Measurements from ENCODE around the gene CFHR2.
"Not testable (repeated sequence)": the region's sequence is repeated elsewhere in the genome, so short reads cannot be mapped to it uniquely, and the experiment has no call there.

CFHR2 gene

GRCh38 chr1:196943568-196943967 is at the start of gene CFHR2:
Gene CFHR2 (plus strand): TSS chr1:196943738. CDS start chr1:196943881, 143 bp downstream.
- not testable (repeated sequence) for H3K4me3 ChIP-seq (ENCODE audit: insufficient read depth, low read length, poor library complexity, severe bottlenecking); H3K27me3 ChIP-seq (ENCODE audit: low read length); H4K20me1 ChIP-seq (ENCODE audit: low read depth, low read length); H3K9ac ChIP-seq (ENCODE audit: low read length); H3K27ac ChIP-seq (ENCODE audit: low read depth, low read length); H3F3A ChIP-seq (ENCODE audit: insufficient read depth); H2AFZ ChIP-seq (ENCODE audit: low read depth, low read length, severe bottlenecking); H3K9me3 ChIP-seq (ENCODE audit: insufficient read depth, low read length); H3K4me2 ChIP-seq (ENCODE audit: low read depth, low read length, poor library complexity, severe bottlenecking); H3K36me3 ChIP-seq (ENCODE audit: low read length); H3K79me2 ChIP-seq (ENCODE audit: insufficient read depth, low read length); H3K9me2 ChIP-seq (replicated peaks; ENCODE audit: insufficient read depth, low read length)

- Histone ChIP-seq H3K9me3 (ENCODE audit: insufficient read depth, low read length) (no peaks in the 10 kb centered on the region), H3K27me3 (ENCODE audit: low read length) (no peaks in the 10 kb centered on the region), H3K4me3 (ENCODE audit: insufficient read depth, low read length, poor library complexity, severe bottlenecking) (no peak overlapping the region)
Measured at GRCh38 chr1:196896355-196896754, 47.2 kb upstream of the CFHR2 start.

GRCh38 chr1:196897158-196897828 is 46.2 kb upstream of the CFHR2 start:
- Histone ChIP-seq H3K4me3 (ENCODE audit: insufficient read depth, low read length, poor library complexity, severe bottlenecking) (no peak overlapping the region), H3K27me3 (ENCODE audit: low read length) (no peaks in the 10 kb centered on the region), H4K20me1 (ENCODE audit: low read depth, low read length) (no peaks in the 10 kb centered on the region), H2AFZ (ENCODE audit: low read depth, low read length, severe bottlenecking) (no peak overlapping the region), H3F3A (ENCODE audit: insufficient read depth) (no peaks in the 10 kb centered on the region), H3K9me2 (replicated peaks; ENCODE audit: insufficient read depth, low read length) (no peaks in the 10 kb centered on the region), H3K27ac (ENCODE audit: low read depth, low read length) (no peak overlapping the region), H3K4me2 (ENCODE audit: low read depth, low read length, poor library complexity, severe bottlenecking) (no peak overlapping the region), H3K36me3 (ENCODE audit: low read length) (no peaks in the 10 kb centered on the region), H3K9ac (ENCODE audit: low read length) (no peak overlapping the region), H3K9me3 (ENCODE audit: insufficient read depth, low read length) (no peaks in the 10 kb centered on the region), H3K79me2 (ENCODE audit: insufficient read depth, low read length) (no peaks in the 10 kb centered on the region)
- TF ChIP-seq EZH2phosphoT487 (conservative IDR thresholded peaks at IDR 0.05; ENCODE audit: low read length) (no peak), CTCF (IDR thresholded peaks at IDR 0.05; ENCODE audit: insufficient read depth, low read length, poor library complexity, severe bottlenecking) (no peak)

More at GRCh38 chr1:196896355-196896754, 47.2 kb upstream of the CFHR2 start:
- Histone ChIP-seq H4K20me1 (ENCODE audit: low read depth, low read length) (no peaks in the 10 kb centered on the region), H3K27ac (ENCODE audit: low read depth, low read length) (no peak overlapping the region), H3K4me2 (ENCODE audit: low read depth, low read length, poor library complexity, severe bottlenecking) (no peak overlapping the region), H2AFZ (ENCODE audit: low read depth, low read length, severe bottlenecking) (peak overlapping the region; percentile 29), H3K79me2 (ENCODE audit: insufficient read depth, low read length) (no peaks in the 10 kb centered on the region), H3F3A (ENCODE audit: insufficient read depth) (no peaks in the 10 kb centered on the region), H3K9ac (ENCODE audit: low read length) (no peak overlapping the region), H3K9me2 (replicated peaks; ENCODE audit: insufficient read depth, low read length) (no peaks in the 10 kb centered on the region), H3K36me3 (ENCODE audit: low read length) (no peaks in the 10 kb centered on the region)
- no peak for TF ChIP-seq EZH2phosphoT487 (conservative IDR thresholded peaks at IDR 0.05; ENCODE audit: low read length)
- no peak for TF ChIP-seq CTCF (IDR thresholded peaks at IDR 0.05; ENCODE audit: insufficient read depth, low read length, poor library complexity, severe bottlenecking)

- no peaks in the 10 kb centered on the region for H3K79me2 ChIP-seq (ENCODE audit: insufficient read depth, low read length)
- no peak for TF ChIP-seq EZH2phosphoT487 (conservative IDR thresholded peaks at IDR 0.05; ENCODE audit: low read length)
- H3F3A ChIP-seq (ENCODE audit: insufficient read depth) = no peaks in the 10 kb centered on the region
Measured at GRCh38 chr1:196902344-196902743, 41.2 kb upstream of the CFHR2 start.

More at GRCh38 chr1:196902344-196902743, 41.2 kb upstream of the CFHR2 start:
- Histone ChIP-seq H3K36me3 (ENCODE audit: low read length) (no peaks in the 10 kb centered on the region), H3K4me3 (ENCODE audit: insufficient read depth, low read length, poor library complexity, severe bottlenecking) (no peak overlapping the region), H3K27me3 (ENCODE audit: low read length) (no peaks in the 10 kb centered on the region), H3K9ac (ENCODE audit: low read length) (no peak overlapping the region), H3K27ac (ENCODE audit: low read depth, low read length) (no peak overlapping the region), H3K9me2 (replicated peaks; ENCODE audit: insufficient read depth, low read length) (no peaks in the 10 kb centered on the region), H3K4me2 (ENCODE audit: low read depth, low read length, poor library complexity, severe bottlenecking) (no peak overlapping the region), H4K20me1 (ENCODE audit: low read depth, low read length) (no peaks in the 10 kb centered on the region), H3K9me3 (ENCODE audit: insufficient read depth, low read length) (no peaks in the 10 kb centered on the region), H2AFZ (ENCODE audit: low read depth, low read length, severe bottlenecking) (no peak overlapping the region)
